K562 (cell line): ENCODE results near the gene RNASEH2C. TPM values are rescaled to one million over a fixed set of nuclear protein-coding genes. Genes with fewer than 3 reads are reported as not detected.

Source experiments
- ATAC-seq: fragments of 200-7000 bp; cut with Tn5 transposase; 3 replicates; pipeline ENCODE4 v1.9.1; 2020; ENCODE audit warnings: moderate library complexity
- BruUV-seq: library from RNA; stranded (reverse); fragments of 400-500 nt; replicated peaks from 2 replicates; lab custom pipeline; 2021; lab: Mats Ljungman, UMichigan
- CTCF ChIA-PET: fragments of 300-600 bp; formaldehyde crosslinking; extraction: SDS; loops from one replicate; lab custom pipeline; 2021; ENCODE audit warnings: low intra/inter-chr PET ratio; lab: Yijun Ruan, JAX
- POLR2A ChIA-PET: fragments of 300-600, 350-650 bp; sonication (Branson Sonifier 250); formaldehyde crosslinking; extraction: SDS; loops from one replicate; lab custom pipeline; 2021; ENCODE audit warnings: antibody characterized with exemption, inconsistent platforms; lab: Yijun Ruan, JAX
- DNase-seq, 4 experiments: peaks; one replicate each; pipeline versions ENCODE4 v3.0.0 to v3.0.0-alpha.2; 2011 to 2018; ENCODE audit warnings: low spot score in 3 of 4, mixed read lengths in 3 of 4; ENCODE audit errors: extremely low read depth in 1 of 4
- FAIRE-seq: peaks from 2 replicates; lab custom pipeline; 2011; peaks lifted over from hg19 to GRCh38; lab: Jason Lieb, UNC
- H2AFZ ChIP-seq: 2 replicates; pipeline ENCODE4 v1.6.0; 2011; ENCODE audit warnings: low read depth, low read length, control low read depth, inconsistent platforms
- H3K27ac ChIP-seq: fragments of 200-600 bp; 3 replicates; pipeline ENCODE4 v1.8.0; 2011; ENCODE audit warnings: low read depth, mild to moderate bottlenecking, control low read depth, inconsistent platforms, low read length, moderate library complexity, mixed read lengths; ENCODE audit errors: extremely low read depth
- H3K27me3 ChIP-seq, 2 experiments: fragments of 300-600 bp in 1 of 2; 2 replicates in 1 of 2; 3 replicates in 1 of 2; pipeline versions ENCODE4 v1.6.0 to v1.8.0; 2011; ENCODE audit warnings: inconsistent platforms in 2 of 2, low read length in 2 of 2, mild to moderate bottlenecking in 1 of 2, mixed read lengths in 1 of 2, moderate library complexity in 1 of 2; ENCODE audit not compliant: control insufficient read depth in 2 of 2, insufficient read depth in 2 of 2
- H3K36me3 ChIP-seq: fragments of 300-600 bp; 3 replicates; pipeline ENCODE4 v1.8.0; 2011; ENCODE audit warnings: mild to moderate bottlenecking, low read length, inconsistent platforms; ENCODE audit not compliant: control insufficient read depth, insufficient read depth
- H3K4me1 ChIP-seq, 2 experiments: fragments of 200-600 bp in 1 of 2; replicated peaks in 1 of 2; 2 replicates in 1 of 2; 3 replicates in 1 of 2; pipeline versions ENCODE4 v1.5.1 to v1.8.0; 2011; ENCODE audit warnings: inconsistent platforms in 2 of 2, low read length in 2 of 2, mild to moderate bottlenecking in 1 of 2, mixed read lengths in 1 of 2, moderate library complexity in 1 of 2; ENCODE audit not compliant: control insufficient read depth in 2 of 2, insufficient read depth in 2 of 2
- H3K4me2 ChIP-seq: 2 replicates; pipeline ENCODE4 v1.6.1; 2011; ENCODE audit warnings: low read length, control low read depth, inconsistent platforms, mixed read lengths; ENCODE audit not compliant: insufficient read depth
- H3K4me3 ChIP-seq: fragments of 200-600 bp; sonication (generic), shearing (Covaris generic); 2 replicates; pipeline ENCODE4 v1.5.1; 2016; ENCODE audit warnings: control low read depth, inconsistent platforms
- H3K79me2 ChIP-seq: fragments of 200-600 bp; 3 replicates; pipeline ENCODE4 v1.8.0; 2011; ENCODE audit warnings: low read length, inconsistent platforms; ENCODE audit not compliant: control insufficient read depth, insufficient read depth
- H3K9ac ChIP-seq, 2 experiments: 2 replicates each; pipeline versions ENCODE4 v1.6.0 to v1.6.1; 2011; ENCODE audit warnings: low read depth in 2 of 2, low read length in 2 of 2, control low read depth in 1 of 2, inconsistent platforms in 1 of 2, mild to moderate bottlenecking in 1 of 2, mixed read lengths in 1 of 2; ENCODE audit not compliant: insufficient read depth in 1 of 2
- H3K9me1 ChIP-seq: one replicate; pipeline ENCODE4 v1.6.0; 2011; ENCODE audit warnings: inconsistent platforms, mild to moderate bottlenecking, low read length, moderate library complexity; ENCODE audit not compliant: control insufficient read depth, insufficient read depth
- H3K9me3 ChIP-seq: replicated peaks from 2 replicates; pipeline ENCODE4 v1.5.1; 2011; ENCODE audit warnings: low read depth, low read length, inconsistent platforms; ENCODE audit not compliant: control insufficient read depth, insufficient read depth
- H4K20me1 ChIP-seq: replicated peaks from 2 replicates; pipeline ENCODE4 v1.6.1; 2011; ENCODE audit warnings: low read length, inconsistent platforms, mixed read lengths; ENCODE audit not compliant: control insufficient read depth, insufficient read depth
- CEBPB ChIP-seq: fragments of 450-650 bp; IDR thresholded peaks from 2 replicates; pipeline ENCODE4 v1.6.1; 2016; ENCODE audit warnings: missing genetic modification characterization, missing compliant biosample characterization
- DACH1 ChIP-seq: fragments of 450-650 bp; IDR thresholded peaks from 2 replicates; pipeline ENCODE4 v1.6.1; 2018; ENCODE audit not compliant: partially characterized antibody
- GTF2A2 ChIP-seq: IDR thresholded peaks from 2 replicates; pipeline ENCODE4 v1.6.1; 2016; ENCODE audit warnings: mild to moderate bottlenecking, missing genetic modification characterization, missing compliant biosample characterization
- HMG20A ChIP-seq: fragments of 450-650 bp; formaldehyde crosslinking; conservative IDR thresholded peaks from 2 replicates; pipeline ENCODE4 v1.4.0; 2020; ENCODE audit warnings: mild to moderate bottlenecking, mixed read lengths
- JUN ChIP-seq, 2 experiments: sonication (generic) in 1 of 2; formaldehyde crosslinking in 1 of 2; IDR thresholded peaks; 2 replicates each; pipeline versions ENCODE4 v1.6.1 to v1.8.0; 2012 to 2022; ENCODE audit warnings: borderline replicate concordance in 2 of 2, mild to moderate bottlenecking in 2 of 2, improper control_type of control experiment in 1 of 2, low read depth in 1 of 2, low read length in 1 of 2, missing genetic modification reagents in 1 of 2
- MIER1 ChIP-seq: fragments of 450-650 bp; IDR thresholded peaks from 2 replicates; pipeline ENCODE4 v1.6.1; 2016; ENCODE audit warnings: antibody characterized with exemption, mild to moderate bottlenecking, low read depth
- NFIC ChIP-seq: fragments of 450-650 bp; IDR thresholded peaks from 2 replicates; pipeline ENCODE4 v1.6.1; 2017; ENCODE audit warnings: mild to moderate bottlenecking, inconsistent platforms
- RBM25 ChIP-seq: fragments of 200-400 bp; formaldehyde crosslinking; IDR thresholded peaks from 2 replicates; pipeline ENCODE4 v1.6.1; 2018; ENCODE audit warnings: low read length, low read depth, moderate library complexity; ENCODE audit not compliant: severe bottlenecking
- ZNF121 ChIP-seq: sonication (generic); formaldehyde crosslinking; conservative IDR thresholded peaks from 2 replicates; pipeline ENCODE4 v1.8.0; 2022; ENCODE audit warnings: missing genetic modification reagents
- ZNF696 ChIP-seq: fragments of 250-450 bp; sonication (Bioruptor Pico); conservative IDR thresholded peaks from 2 replicates; pipeline ENCODE4 v1.4.0; 2020; ENCODE audit warnings: mild to moderate bottlenecking, moderate library complexity
- in situ Hi-C: fragments of 300-500 bp; cut with MboI; formaldehyde crosslinking; loops from 4 replicates; pipeline ENCODE4 v1.15.0; 2018; ENCODE audit warnings: inconsistent platforms, mixed read lengths
- intact Hi-C: fragments of 100-400 bp; cut with micrococcal nuclease; formaldehyde crosslinking; loops from 2 replicates; pipeline ENCODE4 v1.14.2; 2022
- polyA plus RNA-seq, 8 experiments: library from polyadenylated mRNA; depleted of rRNA in 4 of 8; stranded (reverse) in 5 of 8; unstranded in 3 of 8; fragments of >200 nt; fragmentation: Nextera tagmentation in 2 of 8; fragmentation: Illumina TruSeq in 1 of 8; extraction: Ambion mirVana in 2 of 8; extraction: Trizol in 1 of 8; gene quantifications; 2 replicates each; pipeline versions ENCODE4 v1.2.1 to v1.2.3, GENCODE V29; 2011 to 2014; ENCODE audit warnings: inconsistent platforms in 1 of 8, missing spikeins in 1 of 8
- total RNA-seq, 7 experiments: library from RNA; depleted of rRNA in 6 of 7; stranded (reverse); fragments of >200 nt in 6 of 7; fragmentation: Illumina TruSeq in 2 of 7; extraction: Trizol in 2 of 7; gene quantifications; 2 replicates each; pipeline versions ENCODE4 v1.2.1 to v1.2.3, GENCODE V29; 2011 to 2021; ENCODE audit warnings: low replicate concordance in 1 of 7
- TF ChIP-seq, protein P1 (sequence below): fragments of 450-650 bp; IDR thresholded peaks from 2 replicates; pipeline ENCODE4 v1.6.1; 2016; ENCODE audit warnings: antibody characterized with exemption
- TF ChIP-seq, protein P2 (sequence below): fragments of 250-450 bp; sonication (Bioruptor Pico); IDR thresholded peaks from 2 replicates; pipeline ENCODE4 v1.5.0; 2021; ENCODE audit warnings: mild to moderate bottlenecking, moderate library complexity
- TF ChIP-seq, protein P3 (sequence below): sonication (generic); formaldehyde crosslinking; IDR thresholded peaks from 2 replicates; pipeline ENCODE4 v1.8.0; 2022; ENCODE audit warnings: mild to moderate bottlenecking, missing genetic modification reagents

RNASEH2C gene
- total and polyA plus RNA-seq, 9 of the 15 experiments (the other 6 are each of a cell fraction or from before 2014, with no cell fraction given): 5.4 to 78.2 (median 15.6) TPM

DNA sequence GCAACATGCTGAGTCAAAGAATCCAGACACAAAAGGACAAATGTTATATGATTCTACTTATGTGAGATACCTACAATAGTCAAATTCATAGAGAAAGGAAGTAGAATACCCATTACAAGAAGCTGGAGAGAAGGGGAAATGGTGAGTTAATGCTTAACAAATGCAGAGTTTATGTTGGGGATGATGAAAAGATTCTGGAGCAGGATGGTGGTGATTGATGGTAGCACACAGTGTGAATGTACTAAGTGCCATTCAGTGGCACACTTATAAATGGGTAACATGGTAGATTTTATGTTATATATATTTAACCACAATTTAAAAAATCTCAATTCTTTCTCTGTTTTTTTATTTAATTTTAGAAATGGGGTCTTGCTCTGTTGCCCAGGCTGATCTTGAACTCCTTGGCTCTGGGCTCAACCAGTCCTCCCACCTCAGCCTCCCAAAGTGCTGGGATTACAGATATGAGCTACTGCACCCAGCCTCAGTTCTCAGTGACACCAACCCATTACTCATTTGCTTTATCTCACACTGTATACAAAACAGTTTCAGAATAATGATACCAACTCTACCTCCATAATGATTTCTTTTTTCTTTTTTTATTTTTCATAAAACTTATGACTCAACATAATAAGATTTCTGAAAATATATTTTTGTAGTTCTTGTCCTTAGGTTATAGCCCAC is 48.3 kb downstream of the RNASEH2C start:
- H3K4me2 ChIP-seq: no peak overlapping the region
- H4K20me1 ChIP-seq: no peaks in the 10 kb centered on the region
- no peaks in the 10 kb centered on the region for H3K9me1 ChIP-seq
- DNase-seq (no peak), FAIRE-seq (no peak), ATAC-seq (no peak)
- no peaks in the 10 kb centered on the region for H3K4me1 ChIP-seq
- no peaks in the 10 kb centered on the region for H3K9me3 ChIP-seq
- no peak overlapping the region for H2AFZ ChIP-seq
- no peaks in the 10 kb centered on the region for H3K27me3 ChIP-seq
- BruUV-seq: no TSS peak
- no peaks in the 10 kb centered on the region for H3K36me3 ChIP-seq
- POLR2A ChIA-PET: interaction anchor here (0.8 to 1.0 kb wide), 2 partner anchors 9 to 13 kb away, joined by 3 read pairs; no protein-coding TSS in a partner anchor
- in situ Hi-C loops (no loop called here), intact Hi-C loops (no loop called here)
- no peak overlapping the region for H3K4me3 ChIP-seq
- H3K79me2 ChIP-seq: no peaks in the 10 kb centered on the region
- H3K9ac ChIP-seq: no peak overlapping the region
- no peak overlapping the region for H3K27ac ChIP-seq
- CTCF ChIA-PET: no interaction called here
- TF ChIP-seq HMG20A (CRISPR knock-in tag) (no peak), NFIC (no peak), JUN (IDR thresholded peaks at IDR 0.05; ENCODE audit: borderline replicate concordance, low read depth, low read length) (no peak), JUN (CRISPR knock-in tag; IDR thresholded peaks at IDR 0.05; ENCODE audit: borderline replicate concordance) (no peak), DACH1 (no peak), ZNF121 (CRISPR knock-in tag) (peak; percentile 86), RBM25 (peak; percentile 30), ZNF696 (CRISPR knock-in tag) (no peak), GTF2A2 (no peak), CEBPB (tag) (no peak), MIER1 (no peak)
- TF ChIP-seq, protein P1, sequence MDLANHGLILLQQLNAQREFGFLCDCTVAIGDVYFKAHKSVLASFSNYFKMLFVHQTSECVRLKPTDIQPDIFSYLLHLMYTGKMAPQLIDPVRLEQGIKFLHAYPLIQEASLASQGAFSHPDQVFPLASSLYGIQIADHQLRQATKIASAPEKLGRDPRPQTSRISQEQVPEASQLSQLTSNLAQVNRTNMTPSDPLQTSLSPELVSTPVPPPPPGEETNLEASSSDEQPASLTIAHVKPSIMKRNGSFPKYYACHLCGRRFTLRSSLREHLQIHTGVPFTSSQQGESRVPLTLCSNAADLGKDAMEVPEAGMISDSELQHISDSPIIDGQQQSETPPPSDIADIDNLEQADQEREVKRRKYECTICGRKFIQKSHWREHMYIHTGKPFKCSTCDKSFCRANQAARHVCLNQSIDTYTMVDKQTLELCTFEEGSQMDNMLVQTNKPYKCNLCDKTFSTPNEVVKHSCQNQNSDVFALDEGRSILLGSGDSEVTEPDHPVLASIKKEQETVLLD: no peak
- TF ChIP-seq, protein P2, sequence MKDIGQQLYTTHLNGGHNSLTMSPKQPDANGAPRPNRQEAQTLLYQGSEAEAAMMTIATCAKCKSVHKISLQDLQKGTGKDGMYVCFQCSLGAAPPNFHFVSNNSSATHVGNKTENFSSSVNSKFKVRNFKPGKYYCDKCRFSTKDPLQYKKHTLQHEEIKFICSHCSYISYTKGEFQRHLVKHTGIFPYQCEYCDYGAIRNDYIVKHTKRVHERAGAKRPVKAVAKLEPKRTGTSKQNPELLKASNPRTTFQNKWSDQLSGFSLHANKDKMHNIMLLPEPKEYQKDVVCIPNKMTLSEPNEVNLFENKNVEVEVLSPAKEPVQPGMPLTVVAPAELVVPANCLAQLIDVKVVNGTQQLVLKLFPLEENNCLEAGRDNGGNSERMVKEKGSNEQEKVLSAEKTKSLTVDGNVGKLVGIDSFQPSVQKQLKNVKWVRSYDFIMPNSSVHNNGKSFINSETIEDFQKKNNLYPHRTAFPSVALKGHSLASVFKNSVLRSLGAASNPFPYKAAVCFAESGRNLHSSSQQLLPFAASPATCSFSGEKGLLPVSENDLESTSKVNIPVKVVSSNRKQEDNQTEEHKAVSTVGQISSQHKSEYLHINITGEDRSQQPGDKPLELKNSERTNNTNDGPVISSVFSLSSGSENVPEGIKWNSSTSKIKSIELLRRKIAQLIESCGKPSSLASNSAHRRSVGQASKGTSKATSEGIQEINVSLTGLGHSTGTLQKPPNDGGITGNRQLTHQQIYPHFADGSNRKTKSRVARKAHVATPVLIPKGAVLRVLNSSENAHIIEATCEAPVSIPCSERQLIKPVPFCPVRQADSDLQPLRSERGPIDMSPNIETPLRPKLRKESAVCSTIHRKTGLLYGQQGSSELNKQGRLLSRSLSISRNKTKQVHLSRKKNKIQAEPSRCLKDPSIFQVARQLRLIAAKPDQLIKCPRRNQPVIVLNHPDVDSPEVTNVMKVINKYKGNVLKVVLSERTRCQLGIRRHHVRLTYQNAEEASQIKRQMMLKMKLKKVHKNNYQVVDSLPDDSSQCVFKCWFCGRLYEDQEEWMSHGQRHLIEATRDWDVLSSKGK (CRISPR knock-in tag): no peak
- TF ChIP-seq, protein P3, sequence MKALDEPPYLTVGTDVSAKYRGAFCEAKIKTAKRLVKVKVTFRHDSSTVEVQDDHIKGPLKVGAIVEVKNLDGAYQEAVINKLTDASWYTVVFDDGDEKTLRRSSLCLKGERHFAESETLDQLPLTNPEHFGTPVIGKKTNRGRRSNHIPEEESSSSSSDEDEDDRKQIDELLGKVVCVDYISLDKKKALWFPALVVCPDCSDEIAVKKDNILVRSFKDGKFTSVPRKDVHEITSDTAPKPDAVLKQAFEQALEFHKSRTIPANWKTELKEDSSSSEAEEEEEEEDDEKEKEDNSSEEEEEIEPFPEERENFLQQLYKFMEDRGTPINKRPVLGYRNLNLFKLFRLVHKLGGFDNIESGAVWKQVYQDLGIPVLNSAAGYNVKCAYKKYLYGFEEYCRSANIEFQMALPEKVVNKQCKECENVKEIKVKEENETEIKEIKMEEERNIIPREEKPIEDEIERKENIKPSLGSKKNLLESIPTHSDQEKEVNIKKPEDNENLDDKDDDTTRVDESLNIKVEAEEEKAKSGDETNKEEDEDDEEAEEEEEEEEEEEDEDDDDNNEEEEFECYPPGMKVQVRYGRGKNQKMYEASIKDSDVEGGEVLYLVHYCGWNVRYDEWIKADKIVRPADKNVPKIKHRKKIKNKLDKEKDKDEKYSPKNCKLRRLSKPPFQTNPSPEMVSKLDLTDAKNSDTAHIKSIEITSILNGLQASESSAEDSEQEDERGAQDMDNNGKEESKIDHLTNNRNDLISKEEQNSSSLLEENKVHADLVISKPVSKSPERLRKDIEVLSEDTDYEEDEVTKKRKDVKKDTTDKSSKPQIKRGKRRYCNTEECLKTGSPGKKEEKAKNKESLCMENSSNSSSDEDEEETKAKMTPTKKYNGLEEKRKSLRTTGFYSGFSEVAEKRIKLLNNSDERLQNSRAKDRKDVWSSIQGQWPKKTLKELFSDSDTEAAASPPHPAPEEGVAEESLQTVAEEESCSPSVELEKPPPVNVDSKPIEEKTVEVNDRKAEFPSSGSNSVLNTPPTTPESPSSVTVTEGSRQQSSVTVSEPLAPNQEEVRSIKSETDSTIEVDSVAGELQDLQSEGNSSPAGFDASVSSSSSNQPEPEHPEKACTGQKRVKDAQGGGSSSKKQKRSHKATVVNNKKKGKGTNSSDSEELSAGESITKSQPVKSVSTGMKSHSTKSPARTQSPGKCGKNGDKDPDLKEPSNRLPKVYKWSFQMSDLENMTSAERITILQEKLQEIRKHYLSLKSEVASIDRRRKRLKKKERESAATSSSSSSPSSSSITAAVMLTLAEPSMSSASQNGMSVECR: no peak
